ENCODE results near the gene NKX1-2.

The NKX1-2 gene

DNA sequence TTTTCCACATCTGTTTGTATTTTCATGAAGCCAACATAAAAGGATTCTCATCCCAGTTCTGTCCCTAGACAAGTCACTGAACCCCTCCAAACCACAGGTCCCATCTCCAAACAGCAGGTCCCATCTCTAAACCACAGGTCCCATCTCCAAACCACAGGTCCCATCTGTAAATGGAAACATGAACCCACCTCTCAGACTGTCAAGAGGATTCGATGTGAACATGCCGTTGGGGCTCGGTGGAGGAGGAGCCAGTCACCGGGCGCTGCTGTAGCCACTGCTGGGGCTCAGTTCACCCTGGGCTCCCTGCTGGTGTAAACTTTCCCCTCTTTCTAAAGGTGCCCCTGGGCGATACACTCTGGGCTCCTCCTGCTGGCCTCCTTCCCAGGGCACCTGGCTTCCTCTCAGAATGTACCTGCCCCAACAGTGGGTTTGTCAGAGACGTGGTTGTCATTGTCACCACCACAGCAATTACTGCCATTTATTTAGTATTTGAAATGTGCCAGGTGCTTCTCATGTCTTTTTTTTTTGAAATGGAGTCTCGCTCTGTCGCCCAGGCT, 24.8 kb upstream of the NKX1-2 start:
- DNase-seq: no peak

DNA sequence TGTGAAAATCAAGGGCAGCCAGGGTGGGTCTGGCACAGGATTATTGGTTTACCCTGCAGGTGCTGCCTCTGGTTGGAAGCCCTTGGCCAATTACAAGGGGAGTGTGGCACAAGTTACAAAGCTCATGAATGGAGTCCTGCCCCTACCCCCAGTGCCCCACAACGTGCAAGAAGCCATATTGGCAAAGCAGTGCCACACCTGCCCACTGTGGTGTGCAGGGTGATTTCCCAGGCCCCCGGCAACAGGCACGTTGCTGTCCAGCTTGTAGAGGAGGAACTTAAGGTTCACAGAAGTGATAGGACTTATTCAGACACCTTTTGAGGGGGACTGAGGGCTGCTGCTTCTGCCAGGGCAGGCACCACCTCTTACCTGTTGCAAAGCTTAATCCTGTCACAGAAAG, 23.2 kb upstream of the NKX1-2 start:
- no peak for DNase-seq

DNA sequence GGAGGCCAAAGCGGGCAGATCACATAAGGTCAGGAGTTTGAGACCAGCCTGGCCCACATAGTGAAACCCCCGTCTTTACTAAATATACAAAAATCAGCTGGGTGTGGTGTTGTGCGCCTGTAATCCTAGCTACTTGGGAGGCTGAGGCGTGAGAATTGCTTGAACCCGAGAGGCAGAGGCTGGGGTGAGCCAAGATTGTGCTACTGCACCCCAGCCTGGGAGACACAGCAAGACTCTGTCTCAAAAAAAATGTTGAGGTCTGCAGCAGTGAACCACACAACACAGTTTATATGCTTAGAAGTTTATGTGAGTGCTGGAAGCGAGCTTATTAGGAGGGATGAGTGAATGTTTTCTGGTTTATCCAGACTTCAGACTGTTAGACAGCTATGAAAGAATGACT, 22.2 kb upstream of the NKX1-2 start:
- DNase-seq: no peak

GRCh38 chr10:124470544-124471434, 21.0 kb upstream of the NKX1-2 start:
- DNase-seq: no peak

DNA sequence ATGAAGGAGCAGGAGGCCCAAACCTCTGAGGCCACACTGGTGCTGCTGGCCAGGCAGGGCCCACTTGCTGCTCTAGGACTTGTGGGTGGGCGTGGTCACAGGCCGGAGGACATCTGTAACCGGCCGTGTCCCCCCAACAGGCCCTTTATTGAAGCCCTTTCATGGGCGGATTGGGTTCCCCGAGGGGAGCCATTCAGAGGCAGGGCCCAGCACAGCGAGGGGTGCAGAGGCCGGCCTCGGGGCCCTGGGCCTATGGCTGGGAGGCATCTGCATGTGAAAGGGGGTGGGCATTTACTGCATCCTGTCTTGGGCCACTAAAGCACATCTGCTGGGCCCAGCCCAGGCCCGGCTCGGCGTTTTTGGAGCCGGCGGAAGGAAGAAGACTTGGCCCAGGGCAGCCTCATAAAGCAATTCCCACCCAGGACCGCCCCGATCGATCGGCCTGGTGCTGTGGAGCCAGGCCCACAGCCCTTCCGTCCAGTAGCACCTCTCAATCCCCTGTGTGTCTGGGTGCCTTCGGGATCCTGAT, 20.2 kb upstream of the NKX1-2 start:
- DNase-seq: no peak

DNA sequence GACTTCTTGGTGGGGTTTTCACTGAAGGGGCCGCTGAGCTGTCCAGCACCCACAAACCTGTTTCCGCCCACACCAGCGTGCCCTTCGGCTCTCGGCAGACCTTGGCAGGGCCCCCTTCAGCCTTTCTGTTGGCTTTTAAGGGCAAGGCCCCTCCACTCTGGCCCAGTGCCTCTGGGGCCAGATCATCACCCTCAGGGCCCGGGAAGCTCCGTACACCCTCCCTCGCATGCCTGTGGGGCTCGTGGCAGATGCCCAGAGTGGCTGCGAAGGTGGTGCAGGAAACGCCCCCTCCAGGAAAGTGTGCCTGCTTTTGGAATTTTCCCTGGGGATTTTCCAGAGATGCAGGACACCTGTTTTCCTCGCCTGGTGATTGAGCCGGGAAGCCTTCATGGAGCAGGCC, 18.8 kb upstream of the NKX1-2 start:
- no peak for DNase-seq

- DNase-seq: no peak
These were observed 17.3 kb upstream of the NKX1-2 start for GRCh38 chr10:124467165-124467564.

DNA sequence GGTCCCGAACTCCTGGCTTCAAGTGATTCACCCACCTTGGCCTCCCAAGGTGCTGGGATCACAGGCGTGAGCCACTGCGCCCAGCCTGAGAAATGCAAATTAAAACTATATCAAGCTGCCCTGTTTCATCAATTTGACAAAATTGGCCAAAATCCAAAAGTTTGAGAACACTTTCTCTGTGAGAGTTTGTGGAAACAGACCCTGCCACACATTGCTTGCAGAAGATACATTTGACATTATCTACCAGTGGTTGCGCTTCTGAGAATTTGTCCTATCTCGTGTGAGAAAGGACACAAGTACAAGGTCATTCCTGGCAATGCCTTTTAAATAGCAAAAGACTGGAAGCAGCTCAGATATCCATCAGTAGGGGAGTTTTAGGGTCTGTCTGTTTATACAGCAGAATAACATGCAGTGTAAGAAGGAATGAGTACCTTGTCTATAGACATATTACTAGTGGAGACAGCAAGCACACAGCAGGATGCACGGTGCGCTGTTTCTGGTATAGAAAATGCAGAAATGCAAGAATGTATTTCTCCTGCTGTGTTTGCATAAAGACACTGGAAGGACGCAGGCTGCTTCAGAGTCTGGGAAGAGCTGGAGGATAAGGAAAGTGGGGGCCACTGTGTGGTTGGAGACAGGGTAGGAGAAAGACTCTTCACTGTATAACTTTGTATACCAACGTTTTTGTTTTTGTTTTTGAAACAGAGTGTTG, 16.1 kb upstream of the NKX1-2 start:
- no peak for DNase-seq

DNA sequence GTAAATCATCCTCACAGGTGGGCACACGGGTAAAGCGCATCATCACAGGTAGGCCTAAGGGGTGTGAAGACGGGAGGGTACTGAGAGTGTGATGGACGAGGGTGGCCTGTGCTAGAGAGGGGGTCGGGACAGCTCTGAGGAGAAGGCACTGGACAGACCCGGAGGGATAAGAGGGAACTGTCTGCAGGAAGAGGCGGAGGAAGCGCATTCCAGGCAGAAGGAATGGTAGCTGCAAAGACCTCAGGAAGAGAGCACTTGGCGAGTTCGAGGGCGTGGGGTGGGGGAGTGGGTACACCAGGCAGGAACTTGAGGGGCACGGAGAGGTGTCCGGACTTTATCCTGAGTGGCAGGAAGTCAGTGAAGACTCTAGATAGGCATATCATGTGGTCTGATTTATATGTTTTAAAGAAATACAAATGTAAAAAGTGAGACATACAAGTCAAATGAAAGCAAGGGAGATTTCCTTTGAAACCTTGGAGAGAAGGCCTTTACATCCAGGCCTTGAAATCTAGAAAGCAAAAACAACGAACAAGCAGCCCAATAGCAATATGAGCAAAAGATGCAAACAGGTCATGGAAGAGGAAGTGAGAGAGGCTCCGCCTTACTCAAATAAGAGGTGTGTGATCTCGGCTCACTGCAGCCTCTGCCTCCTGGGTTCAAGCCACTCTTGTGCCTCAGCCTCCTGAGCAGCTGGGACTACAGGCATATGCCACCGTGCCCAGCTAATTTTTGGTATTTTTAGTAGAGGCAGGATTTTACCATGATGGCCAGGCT, 15.4 kb upstream of the NKX1-2 start:
- DNase-seq: no peak

DNA sequence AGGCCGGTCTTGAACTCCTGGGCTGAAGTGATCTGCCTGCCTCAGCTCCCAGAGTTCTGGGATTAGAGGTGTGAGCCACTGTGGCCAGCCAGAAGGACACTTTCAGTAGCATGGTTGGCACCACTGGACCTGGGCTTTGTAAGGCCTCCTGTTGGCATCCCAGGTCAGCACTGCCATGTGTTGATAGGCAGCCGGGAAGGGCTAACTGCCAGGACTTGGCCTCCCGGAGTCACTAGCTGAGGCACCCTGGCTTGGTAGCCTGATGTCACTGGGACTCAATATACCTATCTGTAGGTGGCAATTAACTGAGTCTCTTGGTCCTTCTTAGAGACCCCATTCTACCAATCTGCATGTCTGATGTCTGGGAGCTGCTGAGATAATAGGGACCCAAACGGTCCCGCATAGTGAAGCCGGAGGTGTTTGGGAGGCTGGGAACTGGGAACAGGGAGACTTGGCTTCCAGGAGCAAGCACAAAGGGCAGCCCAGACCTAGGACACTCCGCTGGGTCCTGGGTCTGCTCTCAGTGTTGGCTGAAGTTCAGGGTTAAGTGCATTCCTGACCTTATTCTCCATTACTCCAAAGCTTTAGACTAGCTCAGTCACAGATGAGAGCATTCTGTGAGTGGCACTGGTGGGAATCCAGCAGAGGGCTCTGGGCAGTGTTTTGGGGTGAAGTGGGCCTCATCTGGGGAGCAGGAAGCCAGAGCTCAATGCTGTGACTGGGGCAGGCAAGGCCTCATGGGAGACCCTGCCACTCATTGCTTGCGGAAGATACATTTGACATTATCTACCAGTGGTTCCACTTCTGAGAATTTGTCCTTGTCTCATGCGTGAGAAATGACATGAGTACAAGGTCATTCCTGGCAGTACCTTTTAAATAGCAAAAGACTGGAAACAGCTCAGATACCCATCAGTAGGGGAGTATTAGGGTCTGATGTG, 14.5 kb upstream of the NKX1-2 start:
- no peak for DNase-seq

DNA sequence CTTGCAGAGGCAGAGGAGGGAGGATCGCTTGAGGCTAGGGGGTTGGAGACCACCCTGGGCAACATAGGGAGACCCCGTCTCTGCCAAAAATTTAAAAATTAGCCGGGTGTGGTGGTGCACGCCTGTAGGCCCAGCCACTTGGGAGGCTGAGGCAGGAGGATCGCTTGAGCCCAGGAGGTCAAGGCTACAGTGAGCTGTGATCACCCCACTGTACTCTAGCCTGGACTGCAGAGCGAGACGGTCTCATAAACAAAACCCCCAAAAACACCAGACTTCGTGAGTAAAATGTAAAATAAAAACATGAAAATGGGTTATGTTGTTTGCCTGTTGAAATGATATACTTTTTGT, 12.5 kb upstream of the NKX1-2 start:
- DNase-seq: no peak

GRCh38 chr10:124461642-124462347, 12.0 kb upstream of the NKX1-2 start, which contains the start of gene LHPP:
LHPP (plus strand) TSS chr10:124461823; CDS start chr10:124461863, 40 bp downstream.
- peak; percentile 90 for DNase-seq

- no peak for DNase-seq
These were observed 10.3 kb upstream of the NKX1-2 start for GRCh38 chr10:124460144-124460543.

DNA sequence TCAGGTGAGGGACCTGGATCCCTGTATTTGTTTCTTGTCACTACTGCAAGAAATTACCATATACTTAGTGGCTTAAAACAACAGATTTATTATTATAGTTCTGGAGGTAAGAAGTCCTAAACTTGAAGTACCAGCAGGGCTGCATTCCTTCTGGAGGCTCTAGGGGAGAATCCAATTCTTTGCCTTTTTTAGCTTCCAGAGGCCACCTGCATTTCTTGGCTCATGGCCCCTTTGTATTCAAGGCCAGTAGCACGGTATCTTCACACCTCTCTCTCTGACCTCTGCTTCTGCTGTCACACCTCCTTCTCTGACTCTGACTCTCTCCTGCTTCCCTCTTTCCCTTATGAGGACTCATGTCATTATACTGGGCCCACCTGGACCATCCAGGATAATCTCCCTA, 9.6 kb upstream of the NKX1-2 start:
- DNase-seq: no peak

GRCh38 chr10:124458889-124459288, 9.1 kb upstream of the NKX1-2 start:
- DNase-seq: no peak

DNA sequence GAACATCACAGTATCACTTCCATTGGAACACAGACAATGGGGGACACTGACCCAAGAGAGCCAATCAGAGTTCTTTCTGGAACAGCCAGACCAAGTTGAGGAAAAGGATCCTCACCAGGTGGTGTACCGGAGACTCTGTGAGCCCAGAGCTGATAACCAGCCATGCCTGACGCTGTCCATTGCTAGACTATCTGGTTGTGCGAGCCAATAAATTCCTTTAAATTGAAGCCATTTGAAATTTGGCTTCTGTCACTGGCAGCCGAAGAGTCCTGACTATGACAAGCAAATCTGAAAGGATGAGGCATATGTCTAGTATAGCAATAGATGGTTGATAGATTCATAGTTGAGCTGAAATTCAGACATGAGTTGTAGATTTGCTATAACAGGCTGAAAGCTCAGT, 8.6 kb upstream of the NKX1-2 start:
- no peak for DNase-seq

DNA sequence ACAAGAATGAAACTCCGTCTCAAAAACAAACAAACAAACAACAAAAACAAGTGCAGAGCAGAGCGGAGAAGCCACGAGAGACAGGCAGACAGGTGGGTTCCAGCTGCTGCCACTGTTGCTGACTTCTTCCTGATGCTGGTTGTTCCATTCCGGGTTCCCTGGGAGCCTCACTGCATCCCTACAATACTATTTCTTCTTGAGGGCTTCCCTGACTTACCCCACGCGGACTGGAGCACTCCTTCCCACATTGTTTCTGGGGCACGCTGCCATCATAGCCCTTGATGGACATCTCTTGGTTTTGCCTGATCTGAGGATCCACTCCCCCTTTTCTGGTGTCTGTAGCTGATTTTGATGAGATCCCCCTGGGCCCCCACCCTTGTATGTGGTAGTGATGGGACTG, 5.6 kb upstream of the NKX1-2 start:
- DNase-seq: no peak

GRCh38 chr10:124453960-124454610, 4.2 kb upstream of the NKX1-2 start:
- DNase-seq: no peak

GRCh38 chr10:124451276-124451675, 1.4 kb upstream of the NKX1-2 start:
- no peak for DNase-seq

DNA sequence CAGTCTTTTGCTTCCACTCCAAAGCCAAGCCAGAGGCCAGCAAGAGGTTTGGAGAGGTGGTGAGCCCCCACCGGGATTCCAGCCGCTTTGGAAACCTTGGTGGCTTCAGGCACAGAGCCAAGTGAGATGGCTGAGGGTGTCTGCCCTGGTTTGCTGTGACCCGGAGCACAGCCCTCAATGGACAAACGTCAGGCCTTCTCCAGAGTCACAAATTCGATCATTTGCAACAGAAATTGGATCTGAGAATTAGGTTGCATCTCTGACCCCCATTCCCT, 885 bp upstream of the NKX1-2 start:
- no peak for DNase-seq

Data from activated naive CD4-positive, alpha-beta T cell treated with anti-CD3 and anti-CD28 coated beads, Interleukin-2, amount 50 U/mL, for 16 hours (primary cell).